ENCODE data around the gene MAP3K14.
A peak's percentile ranks its signal among the peaks of the same experiment; 100 is the strongest.

Gene MAP3K14

GRCh38 chr17:45277216-45277849 lies 39.5 kb downstream of the MAP3K14 start:
- DNase-seq, result peak; percentile 84

GRCh38 chr17:45276031-45276430 lies 40.8 kb downstream of the MAP3K14 start:
- DNase-seq, result peak; percentile 57

GRCh38 chr17:45274033-45274432 lies 42.8 kb downstream of the MAP3K14 start:
- DNase-seq, result peak; percentile 6

- DNase-seq, result peak; percentile 26
These were observed 43.3 kb downstream of the MAP3K14 start for GRCh38 chr17:45273551-45273957.

- DNase-seq, result no peak
These were observed 45.2 kb downstream of the MAP3K14 start for GRCh38 chr17:45271603-45272002.

GRCh38 chr17:45270828-45271418 lies 45.9 kb downstream of the MAP3K14 start:
- peak; percentile 32 for DNase-seq

- peak; percentile 10 for DNase-seq
These were observed 46.9 kb downstream of the MAP3K14 start for GRCh38 chr17:45269912-45270311.

- peak; percentile 8 for DNase-seq
These were observed 49.3 kb downstream of the MAP3K14 start for GRCh38 chr17:45267436-45268055.

GRCh38 chr17:45266372-45266926 lies 50.4 kb downstream of the MAP3K14 start:
- DNase-seq, result peak; percentile 26

- peak; percentile 15 for DNase-seq
These were observed 51.0 kb downstream of the MAP3K14 start for GRCh38 chr17:45265821-45266220.

GRCh38 chr17:45264988-45265387 lies 51.8 kb downstream of the MAP3K14 start:
- DNase-seq, result peak; percentile 10

- no peak for DNase-seq
These were observed 52.4 kb downstream of the MAP3K14 start for GRCh38 chr17:45264430-45264829.

- peak; percentile 25 for DNase-seq
These were observed 53.4 kb downstream of the MAP3K14 start for GRCh38 chr17:45263477-45263860.

- DNase-seq, result peak; percentile 28
These were observed 54.0 kb downstream of the MAP3K14 start for GRCh38 chr17:45262516-45263476.

- DNase-seq, result peak; percentile 69
These were observed 55.0 kb downstream of the MAP3K14 start, which contains the start of gene SPATA32 for GRCh38 chr17:45261577-45262515. Gene SPATA32, minus strand, starts transcription at chr17:45262094. Its CDS starts 78 bp downstream, at chr17:45262016.

GRCh38 chr17:45260204-45260783 lies 56.5 kb downstream of the MAP3K14 start:
- DNase-seq, result peak; percentile 24

GRCh38 chr17:45258981-45259380 lies 57.8 kb downstream of the MAP3K14 start:
- DNase-seq, result no peak

- DNase-seq, result no peak
These were observed 59.7 kb downstream of the MAP3K14 start for GRCh38 chr17:45257115-45257514.

- DNase-seq, result no peak
These were observed 60.5 kb downstream of the MAP3K14 start for GRCh38 chr17:45256114-45256966.

- no peak for DNase-seq
These were observed 61.5 kb downstream of the MAP3K14 start for GRCh38 chr17:45255358-45255757.
